Stimulated activated CD4-positive, alpha-beta T cell treated with anti-CD3 and anti-CD28 coated beads, Interleukin-1b, Interleukin-23, amount 100 ng/mL, for 48 hours (primary cell): ENCODE measurements around the gene PHC3.

Experiments
- DNase-seq: peaks from one replicate; pipeline ENCODE4 v3.0.0-alpha.2; 2020

PHC3 gene

DNA sequence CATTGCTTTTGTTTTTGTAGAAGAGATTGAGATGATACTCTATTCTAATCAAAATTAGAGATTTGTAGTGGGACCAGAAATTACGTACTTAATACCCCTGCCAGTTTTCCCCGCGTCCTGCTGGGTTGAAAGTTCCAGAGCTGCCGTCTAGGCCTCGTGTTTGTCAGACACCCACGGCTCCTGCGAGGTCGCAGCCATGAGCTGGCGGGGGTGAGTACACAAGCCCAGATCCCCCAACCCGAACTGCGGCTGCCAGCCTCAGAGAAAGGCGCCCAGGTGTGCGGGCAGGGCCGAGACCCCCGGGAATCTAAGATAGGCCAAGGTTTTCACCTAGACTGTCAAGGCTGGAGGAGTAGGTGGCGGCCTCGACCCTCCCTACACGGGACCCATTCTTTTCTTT lies 117.4 kb downstream of the PHC3 start:
- no peak for DNase-seq

DNA sequence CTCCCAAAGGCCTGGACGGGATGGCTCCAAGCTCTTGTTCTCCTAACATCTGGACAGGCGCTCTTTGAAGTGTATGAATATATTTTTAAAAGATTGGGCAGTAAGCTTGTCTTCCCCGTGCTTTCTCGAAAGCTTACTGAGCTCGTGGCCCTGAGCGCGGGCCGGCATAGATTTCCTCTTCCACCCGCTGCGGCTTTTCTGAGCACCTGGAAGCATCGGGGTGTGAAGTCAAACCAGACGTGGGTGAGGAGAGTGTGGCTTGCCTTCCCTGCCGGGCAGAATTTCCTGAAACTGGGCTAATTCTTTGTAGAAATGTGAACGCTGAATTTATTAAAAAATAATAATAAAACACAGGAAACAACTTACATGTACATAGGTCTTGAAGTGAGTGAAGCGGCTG lies 117.8 kb downstream of the PHC3 start:
- DNase-seq, result no peak

DNA sequence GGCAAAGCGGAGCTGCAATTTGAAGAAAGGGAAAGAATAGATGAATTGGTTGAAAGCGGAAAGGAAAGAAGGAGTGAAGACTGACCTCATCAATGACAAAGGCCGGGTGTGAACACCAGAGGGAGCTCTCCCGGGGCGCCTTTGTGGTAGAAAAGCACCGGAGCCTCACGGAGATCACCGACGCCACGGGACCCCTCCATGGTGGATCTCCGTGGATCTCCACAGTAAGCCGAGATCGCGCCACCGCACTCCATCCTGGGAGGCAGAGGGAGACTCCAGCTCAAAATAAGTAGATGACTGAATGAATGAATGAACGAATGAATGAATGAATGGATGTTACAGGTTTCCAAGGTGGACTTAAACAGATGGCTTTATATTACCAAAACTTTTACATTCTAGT lies 118.8 kb downstream of the PHC3 start:
- no peak for DNase-seq

- DNase-seq, result no peak
These were observed 119.5 kb downstream of the PHC3 start for GRCh38 chr3:170062068-170062467.

GRCh38 chr3:170059447-170059846 lies 122.1 kb downstream of the PHC3 start:
- no peak for DNase-seq

GRCh38 chr3:170058127-170058526 lies 123.4 kb downstream of the PHC3 start:
- DNase-seq, result no peak

- no peak for DNase-seq
These were observed 124.0 kb downstream of the PHC3 start for GRCh38 chr3:170057550-170057949.

DNA sequence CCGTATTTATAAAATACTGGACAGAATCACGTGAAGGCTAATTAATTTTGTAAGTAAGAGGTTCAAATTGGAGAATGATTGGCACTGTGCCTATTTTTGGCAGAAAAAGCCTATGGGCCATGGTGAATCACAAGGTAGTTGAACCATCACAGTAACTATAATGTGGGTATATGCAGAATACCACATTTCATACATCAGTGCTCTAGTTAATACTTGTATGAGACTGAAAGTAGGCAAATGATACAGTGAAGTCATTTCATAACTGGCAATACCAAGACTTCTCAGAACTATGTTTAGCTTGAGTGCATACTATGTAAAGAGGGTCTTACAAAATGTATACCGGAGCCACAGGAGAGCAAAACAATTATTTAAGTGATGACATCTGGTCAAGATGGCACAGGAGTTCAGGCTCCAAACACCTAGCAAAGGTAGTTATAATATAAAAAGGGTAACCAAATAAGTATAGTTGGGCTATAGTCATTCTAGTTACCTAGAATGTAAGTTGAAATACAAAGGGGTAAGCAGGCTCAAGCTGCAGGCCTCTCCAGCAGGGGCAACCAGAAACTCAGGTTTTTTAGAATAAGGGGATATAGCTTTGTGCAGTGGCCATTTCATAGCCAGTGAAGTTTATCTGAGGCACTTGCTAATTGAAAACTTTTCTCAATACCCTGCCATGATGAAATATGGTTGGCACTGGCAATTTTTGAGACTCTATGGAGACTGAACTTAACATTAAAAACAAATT lies 124.7 kb downstream of the PHC3 start:
- DNase-seq, result peak; percentile 18

- peak; percentile 41 for DNase-seq
These were observed 126.3 kb downstream of the PHC3 start for GRCh38 chr3:170055209-170055608.

DNA sequence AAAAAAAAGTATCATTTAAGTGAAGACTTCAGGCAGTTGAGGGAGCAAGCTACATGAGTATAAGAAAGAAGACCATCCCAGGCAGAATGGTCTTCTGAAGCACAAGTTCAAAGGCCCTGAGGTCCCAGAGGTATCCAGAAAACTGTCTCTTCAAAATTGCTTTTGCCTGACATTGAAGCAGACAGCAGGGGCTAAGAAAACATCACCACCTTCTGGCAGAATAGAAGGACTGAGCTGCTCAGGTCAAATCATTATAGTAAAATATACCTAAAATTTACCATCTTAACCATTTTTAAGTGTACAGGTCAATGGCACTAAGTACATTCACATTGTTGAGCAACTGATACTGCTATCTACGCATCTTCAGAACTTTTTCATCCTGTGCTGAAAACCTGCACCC lies 127.3 kb downstream of the PHC3 start:
- DNase-seq, result no peak

- no peak for DNase-seq
These were observed 129.1 kb downstream of the PHC3 start for GRCh38 chr3:170052398-170052797.

GRCh38 chr3:170050753-170051152 lies 130.8 kb downstream of the PHC3 start:
- DNase-seq, result no peak

- no peak for DNase-seq
These were observed 132.2 kb downstream of the PHC3 start for GRCh38 chr3:170049146-170050000.

DNA sequence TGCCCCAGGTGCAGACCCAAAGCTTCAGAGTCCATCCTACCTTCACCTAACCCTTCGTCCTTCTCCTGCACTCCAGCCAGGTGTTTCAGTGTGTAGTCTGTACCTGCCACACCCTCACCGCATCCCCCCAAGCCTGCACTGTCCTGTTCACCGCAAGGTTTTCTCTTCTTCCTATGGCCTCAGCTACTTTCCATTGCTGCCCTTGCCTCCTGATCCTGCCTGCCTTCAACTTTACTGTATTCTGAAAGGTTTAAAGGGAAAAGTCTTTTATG lies 134.5 kb downstream of the PHC3 start:
- no peak for DNase-seq

- no peak for DNase-seq
These were observed 135.0 kb downstream of the PHC3 start for GRCh38 chr3:170046269-170047132.

DNA sequence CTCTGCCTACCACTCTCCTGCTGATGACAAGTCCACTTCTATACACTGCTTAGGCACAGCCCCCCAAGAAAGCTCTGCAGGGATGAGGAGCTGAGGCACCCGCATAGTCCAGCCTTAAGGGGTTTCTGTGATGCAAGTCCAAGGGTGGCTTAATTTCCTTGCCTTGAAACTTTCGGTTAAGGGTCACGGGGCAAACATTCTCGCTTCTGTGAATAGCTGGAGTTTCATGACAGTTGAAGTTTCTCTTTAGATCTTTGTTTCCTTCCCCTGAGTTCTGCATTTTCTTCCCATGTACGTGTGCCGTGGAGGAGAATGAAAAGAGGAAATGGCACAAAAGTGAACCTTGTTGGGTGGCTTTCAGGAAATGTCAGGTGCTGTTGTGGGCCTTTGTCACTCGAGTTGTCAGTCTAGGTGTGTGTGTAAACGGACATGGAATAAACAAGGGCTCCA lies 136.7 kb downstream of the PHC3 start:
- no peak for DNase-seq

DNA sequence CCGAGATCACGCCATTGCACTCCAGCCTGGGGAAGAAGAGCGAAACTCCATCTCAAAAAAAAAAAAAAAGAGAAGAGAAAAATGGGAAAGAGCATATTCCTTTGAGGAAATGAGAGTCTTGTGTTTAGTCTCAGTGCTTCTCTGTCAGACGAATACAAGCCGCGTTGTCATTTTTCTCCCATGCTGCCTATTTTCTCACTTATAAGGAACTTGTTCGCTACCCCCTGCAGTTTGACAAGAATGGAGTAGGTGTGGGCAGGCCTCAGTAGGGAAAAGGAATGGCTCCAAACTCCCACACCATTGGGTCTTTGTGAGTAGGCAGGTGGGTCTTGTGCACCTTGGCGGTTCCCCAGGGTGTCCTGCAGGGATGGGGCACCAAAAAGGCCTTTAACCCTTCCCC lies 137.3 kb downstream of the PHC3 start:
- no peak for DNase-seq

GRCh38 chr3:170043506-170043905 lies 138.0 kb downstream of the PHC3 start:
- no peak for DNase-seq

DNA sequence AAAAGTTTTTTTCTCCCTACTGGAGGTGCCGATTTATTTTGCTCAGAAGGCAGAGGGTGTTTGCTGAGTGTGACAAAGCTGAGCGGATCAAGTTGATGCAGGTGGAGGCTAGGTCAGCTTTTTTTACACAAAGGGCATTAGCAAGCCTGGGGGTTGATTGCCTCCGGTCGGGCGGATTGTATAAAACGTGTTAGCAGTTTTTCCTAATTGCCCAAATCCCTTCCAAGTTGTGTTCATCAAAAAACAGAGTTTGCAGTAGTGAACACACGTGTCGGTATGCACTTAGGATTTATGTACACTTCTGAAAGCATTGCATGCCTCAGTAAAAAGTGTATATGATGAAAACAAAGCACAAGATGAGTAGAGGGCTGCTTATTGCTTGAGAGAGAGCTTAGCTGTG lies 141.1 kb downstream of the PHC3 start:
- no peak for DNase-seq

DNA sequence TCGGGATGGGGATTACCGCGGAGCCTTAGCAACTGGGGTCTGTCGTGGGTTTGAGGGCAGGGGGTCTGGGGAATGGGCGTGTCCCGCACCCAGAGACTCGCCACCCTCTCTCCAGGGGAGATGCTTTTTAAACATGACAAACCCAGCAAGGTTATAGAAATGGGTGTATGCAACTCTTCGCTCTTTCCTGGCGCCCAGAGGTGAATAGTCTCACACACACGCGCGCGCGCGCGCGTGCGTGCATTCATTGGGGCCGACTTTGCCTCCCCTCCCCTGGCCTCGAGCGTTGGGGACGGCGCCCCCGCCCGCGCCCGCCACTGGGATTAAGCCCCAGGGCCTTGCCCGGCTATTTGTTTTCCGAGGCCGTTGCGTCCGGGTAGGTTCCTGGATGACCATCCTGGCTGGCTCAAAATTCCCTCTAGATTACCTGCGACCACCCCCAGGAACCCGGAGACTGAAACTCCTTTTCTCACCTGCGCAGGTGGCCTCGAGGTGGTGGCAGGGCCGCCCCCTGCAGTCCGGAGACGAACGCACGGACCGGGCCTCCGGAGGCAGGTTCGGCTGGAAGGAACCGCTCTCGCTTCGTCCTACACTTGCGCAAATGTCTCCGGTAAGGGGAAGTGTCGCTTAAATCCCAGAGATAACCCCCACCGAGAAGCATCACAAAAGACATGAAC lies 143.0 kb downstream of the PHC3 start:
- no peak for DNase-seq
